ENCODE measurements around the gene RGS13. TPM values are rescaled to one million over a fixed set of nuclear protein-coding genes. Genes with fewer than 3 reads are reported as not detected.

RGS13 gene
- polyA plus RNA-seq, 1 experiment = not detected

DNA sequence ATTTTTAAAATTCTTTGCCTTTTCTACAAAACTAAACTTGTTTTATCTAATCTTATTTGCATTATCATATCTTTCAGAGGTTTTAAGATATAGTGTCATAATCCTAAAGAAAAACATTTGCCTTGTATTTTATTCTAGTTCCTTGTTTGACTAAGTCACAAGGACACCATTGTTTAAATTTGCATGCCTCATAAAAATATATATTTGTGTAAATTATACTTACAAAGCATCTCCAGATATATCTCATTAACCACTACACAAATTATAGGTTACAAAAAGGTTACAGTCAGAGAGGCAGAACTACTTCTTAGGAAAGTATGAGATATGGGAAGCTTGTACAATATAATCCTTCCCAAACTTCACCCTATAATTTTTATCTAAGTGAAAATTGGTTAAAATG is 4.2 kb upstream of the RGS13 start:
- Histone ChIP-seq H3K36me3 (ENCODE audit: control insufficient read depth, insufficient read depth, low read length) (no peaks in the 10 kb centered on the region), H3K27me3 (ENCODE audit: control insufficient read depth, insufficient read depth, low read length) (no peaks in the 10 kb centered on the region), H3K4me3 (ENCODE audit: low read depth, low read length) (no peak overlapping the region)
- no peak for DNase-seq (ENCODE audit: low read depth)
- CTCF ChIA-PET = interaction anchor here (0.7 kb wide), 1 partner anchor 506 kb away, joined by 4 read pairs; no protein-coding TSS in a partner anchor
- TF ChIP-seq, protein P1, sequence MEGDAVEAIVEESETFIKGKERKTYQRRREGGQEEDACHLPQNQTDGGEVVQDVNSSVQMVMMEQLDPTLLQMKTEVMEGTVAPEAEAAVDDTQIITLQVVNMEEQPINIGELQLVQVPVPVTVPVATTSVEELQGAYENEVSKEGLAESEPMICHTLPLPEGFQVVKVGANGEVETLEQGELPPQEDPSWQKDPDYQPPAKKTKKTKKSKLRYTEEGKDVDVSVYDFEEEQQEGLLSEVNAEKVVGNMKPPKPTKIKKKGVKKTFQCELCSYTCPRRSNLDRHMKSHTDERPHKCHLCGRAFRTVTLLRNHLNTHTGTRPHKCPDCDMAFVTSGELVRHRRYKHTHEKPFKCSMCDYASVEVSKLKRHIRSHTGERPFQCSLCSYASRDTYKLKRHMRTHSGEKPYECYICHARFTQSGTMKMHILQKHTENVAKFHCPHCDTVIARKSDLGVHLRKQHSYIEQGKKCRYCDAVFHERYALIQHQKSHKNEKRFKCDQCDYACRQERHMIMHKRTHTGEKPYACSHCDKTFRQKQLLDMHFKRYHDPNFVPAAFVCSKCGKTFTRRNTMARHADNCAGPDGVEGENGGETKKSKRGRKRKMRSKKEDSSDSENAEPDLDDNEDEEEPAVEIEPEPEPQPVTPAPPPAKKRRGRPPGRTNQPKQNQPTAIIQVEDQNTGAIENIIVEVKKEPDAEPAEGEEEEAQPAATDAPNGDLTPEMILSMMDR (IDR thresholded peaks at IDR 0.05; ENCODE audit: insufficient read depth, low read depth, low read length) = no peak
- POLR2A ChIA-PET = no interaction called here

DNA sequence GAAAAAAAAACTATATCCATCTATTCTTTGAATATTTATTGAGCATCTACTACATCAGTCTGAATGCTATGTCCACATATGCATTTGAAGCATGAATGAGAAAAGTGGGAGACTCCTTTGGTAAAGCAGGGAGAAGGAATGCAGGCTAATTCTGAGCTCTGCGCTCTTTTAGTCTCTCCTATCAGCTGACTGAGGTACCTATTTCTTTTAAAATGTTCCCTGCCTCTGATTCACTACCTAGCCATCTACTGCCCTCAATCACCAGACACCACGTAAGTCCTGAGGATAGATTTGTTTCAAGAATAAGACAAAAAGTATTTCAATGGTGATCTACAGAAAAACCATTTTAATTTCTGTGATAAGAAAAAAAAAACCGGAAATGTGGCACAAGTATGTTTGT is 3.8 kb upstream of the RGS13 start:
- TF ChIP-seq, protein P1 (IDR thresholded peaks at IDR 0.05; ENCODE audit: insufficient read depth, low read depth, low read length) = no peak
- DNase-seq (ENCODE audit: low read depth) = no peak
- no peak overlapping the region for H3K4me3 ChIP-seq (ENCODE audit: low read depth, low read length)
- no peaks in the 10 kb centered on the region for H3K36me3 ChIP-seq (ENCODE audit: control insufficient read depth, insufficient read depth, low read length)
- no peaks in the 10 kb centered on the region for H3K27me3 ChIP-seq (ENCODE audit: control insufficient read depth, insufficient read depth, low read length)
- ChIA-PET POLR2A (no interaction called here), CTCF (interaction anchor here (0.7 kb wide), 1 partner anchor 506 kb away, joined by 4 read pairs; no protein-coding TSS in a partner anchor)

DNA sequence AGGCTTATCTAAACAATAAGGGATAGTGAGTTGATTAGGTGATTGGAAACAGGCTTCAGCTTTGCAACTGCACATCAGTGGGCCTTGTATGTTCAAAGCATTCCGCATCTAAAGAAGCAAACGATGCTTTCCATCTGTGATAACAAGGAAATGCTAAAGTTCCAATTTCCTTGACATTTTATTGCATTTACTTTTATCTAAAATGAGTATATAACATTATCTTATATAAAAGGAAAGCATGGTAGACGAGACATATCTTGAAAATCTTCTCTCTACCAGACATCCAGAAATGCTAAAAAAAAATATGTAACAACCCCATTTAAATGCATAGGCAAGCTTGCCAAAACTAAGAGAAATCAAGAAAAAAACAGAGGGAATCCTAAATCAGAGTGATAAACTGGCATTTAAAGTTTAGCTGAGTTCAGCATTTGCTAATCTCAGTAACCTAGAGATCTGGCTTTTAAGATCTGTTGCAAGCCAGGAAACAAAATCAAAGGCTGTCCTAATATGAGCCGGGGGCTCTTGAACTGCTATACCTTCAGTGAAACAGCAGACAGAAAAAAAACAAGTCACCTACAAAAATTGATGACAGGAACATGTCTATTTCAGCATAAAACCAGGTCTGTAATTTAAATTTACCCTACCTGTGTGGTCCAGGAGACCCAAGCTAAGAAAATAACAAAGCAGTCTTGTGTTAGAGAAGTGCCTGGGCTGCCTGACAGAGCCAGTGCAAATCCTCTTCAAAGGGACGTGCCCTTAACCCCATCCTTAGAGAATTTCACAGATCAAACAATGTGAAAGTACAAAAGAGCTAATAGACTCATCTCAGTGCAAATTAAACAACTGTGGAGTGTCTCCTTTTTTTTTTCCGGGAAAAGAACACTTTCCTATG is 3.1 kb upstream of the RGS13 start:
- ChIA-PET CTCF (interaction anchor here (0.6 to 0.7 kb wide), 2 partner anchors 145 to 505 kb away, joined by 3 to 4 read pairs; no protein-coding TSS in a partner anchor), POLR2A (no interaction called here)
- no peak overlapping the region for H3K4me3 ChIP-seq (ENCODE audit: low read depth, low read length)
- no peaks in the 10 kb centered on the region for H3K27me3 ChIP-seq (ENCODE audit: control insufficient read depth, insufficient read depth, low read length)
- H3K36me3 ChIP-seq (ENCODE audit: control insufficient read depth, insufficient read depth, low read length) = no peaks in the 10 kb centered on the region
- TF ChIP-seq, protein P1 (IDR thresholded peaks at IDR 0.05; ENCODE audit: insufficient read depth, low read depth, low read length) = no peak
- DNase-seq (ENCODE audit: low read depth) = no peak

DNA sequence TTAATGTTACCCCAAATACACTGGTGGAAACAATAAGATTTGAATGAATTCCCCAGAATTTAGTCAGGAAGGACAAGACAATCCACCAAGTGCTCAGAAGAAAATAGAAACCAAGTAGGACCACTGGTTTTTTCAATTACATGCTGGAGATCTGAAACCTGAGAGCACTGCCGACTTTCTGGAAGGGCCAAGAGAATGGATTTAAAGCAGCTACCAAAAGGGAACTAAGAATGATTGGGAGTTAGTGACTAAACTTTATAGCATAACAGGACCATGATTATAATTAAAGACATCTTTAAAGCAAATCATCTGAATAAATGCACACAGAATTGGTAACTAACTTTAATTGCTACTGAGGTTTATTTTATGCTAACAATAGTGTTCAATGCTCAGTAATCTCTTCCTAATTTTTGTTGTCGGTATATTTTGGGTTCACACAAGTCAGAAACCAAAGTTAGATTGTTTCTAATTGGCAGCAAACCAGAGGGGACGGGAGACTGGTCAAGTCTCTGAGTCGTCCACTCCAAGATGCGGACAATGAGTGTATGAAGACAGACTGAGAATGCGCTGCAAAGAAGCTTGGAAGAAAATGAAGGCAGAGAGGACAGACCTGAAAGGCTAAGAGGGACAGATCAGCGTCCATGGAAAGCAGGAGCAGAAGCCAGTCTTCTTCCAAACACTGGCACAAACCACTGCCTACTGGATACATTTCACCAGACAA is 2.3 kb upstream of the RGS13 start:
- Histone ChIP-seq H3K36me3 (ENCODE audit: control insufficient read depth, insufficient read depth, low read length) (no peaks in the 10 kb centered on the region), H3K27me3 (ENCODE audit: control insufficient read depth, insufficient read depth, low read length) (no peaks in the 10 kb centered on the region), H3K4me3 (ENCODE audit: low read depth, low read length) (no peak overlapping the region)
- no peak for DNase-seq (ENCODE audit: low read depth)
- TF ChIP-seq, protein P1 (IDR thresholded peaks at IDR 0.05; ENCODE audit: insufficient read depth, low read depth, low read length) = no peak
- ChIA-PET POLR2A (no interaction called here), CTCF (interaction anchor here (0.5 to 0.6 kb wide), 2 partner anchors 146 to 221 kb away, joined by 3 to 4 read pairs; no protein-coding TSS in a partner anchor)

DNA sequence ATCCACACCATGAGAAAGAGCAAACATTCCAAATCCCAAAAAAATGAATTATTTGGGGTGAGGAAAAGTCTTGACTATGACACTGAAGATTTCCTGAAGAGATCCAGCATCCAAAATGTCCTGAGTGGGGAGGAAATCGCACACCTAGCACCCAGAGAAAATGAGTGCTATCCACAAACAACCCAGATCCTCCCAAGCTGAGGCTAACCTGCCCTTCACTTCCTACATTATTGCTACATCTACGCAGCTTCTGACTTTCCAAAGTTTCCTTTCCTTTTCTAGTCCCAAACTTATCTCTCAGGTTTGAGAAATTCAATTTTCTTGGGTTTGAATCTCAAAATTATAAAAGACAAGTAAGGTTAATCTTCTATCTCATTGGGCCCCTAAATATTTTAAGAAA is 906 bp upstream of the RGS13 start:
- ChIA-PET POLR2A (no interaction called here), CTCF (no interaction called here)
- TF ChIP-seq, protein P1 (IDR thresholded peaks at IDR 0.05; ENCODE audit: insufficient read depth, low read depth, low read length) = no peak
- Histone ChIP-seq H3K4me3 (ENCODE audit: low read depth, low read length) (no peak overlapping the region), H3K36me3 (ENCODE audit: control insufficient read depth, insufficient read depth, low read length) (no peaks in the 10 kb centered on the region), H3K27me3 (ENCODE audit: control insufficient read depth, insufficient read depth, low read length) (no peaks in the 10 kb centered on the region)
- no peak for DNase-seq (ENCODE audit: low read depth)
